Left lung (tissue), 10 donors: ENCODE results near the gene PHLPP1. TPM values are rescaled to one million over a fixed set of nuclear protein-coding genes. Genes with fewer than 3 reads are reported as not detected.

Experiments
- ATAC-seq: fragments of 200-7000 bp; cut with Tn5 transposase; one replicate; pipeline ENCODE4 v1.9.1; 2020; ENCODE audit warnings: moderate library complexity
- DNase-seq, 4 donors: peaks; one replicate each; pipeline ENCODE4 v3.0.0-alpha.2; 2013 to 2020
- H3K27ac ChIP-seq, 2 donors: fragments of 200-600 bp; sonication (generic) in 1 of 2; one replicate each; pipeline versions ENCODE4 v1.5.0 to v1.8.0; 2020 to 2021
- H3K27me3 ChIP-seq, 2 donors: fragments of 200-600 bp; sonication (generic) in 1 of 2; one replicate each; pipeline versions ENCODE4 v1.5.0 to v1.8.0; 2020 to 2021
- H3K36me3 ChIP-seq, 2 donors: fragments of 200-600 bp; sonication (generic) in 1 of 2; one replicate each; pipeline versions ENCODE4 v1.5.0 to v1.8.0; 2020 to 2021
- H3K4me1 ChIP-seq, 2 donors: fragments of 200-600 bp; one replicate each; pipeline ENCODE4 v1.8.0; 2021
- H3K4me3 ChIP-seq, 2 donors: fragments of 200-600 bp; sonication (generic) in 1 of 2; one replicate each; pipeline versions ENCODE4 v1.5.0 to v1.8.0; 2020 to 2021; ENCODE audit warnings: mild to moderate bottlenecking in 1 of 2
- H3K9me3 ChIP-seq, 2 donors: fragments of 200-600 bp; sonication (generic) in 1 of 2; one replicate each; pipeline versions ENCODE4 v1.5.0 to v1.8.0; 2020 to 2021
- intact Hi-C, 2 donors: fragments of 100-400 bp; cut with DNase I; formaldehyde crosslinking; loops; one replicate each; pipeline versions ENCODE4 v1.11.2 to v1.14.2; 2022
- polyA plus RNA-seq, 6 donors: library from polyadenylated mRNA; unstranded; fragments of 120-200 nt; gene quantifications; one replicate each; pipeline ENCODE4 v1.2.1, GENCODE V29; 2013; ENCODE audit not compliant: insufficient read length in 6 of 6
- total RNA-seq, 2 donors: library from RNA; stranded (reverse); fragmentation: NEBNext Ultra II Directional; extraction: Animal tissue kit (Norgen Biotek cat#: 25700); gene quantifications; one replicate each; pipeline ENCODE4 v1.2.1, GENCODE V29; 2021
- TF ChIP-seq, protein P1 (sequence below), 2 donors: fragments of 200-600 bp; sonication (generic) in 1 of 2; IDR thresholded peaks; one replicate each; pipeline versions ENCODE4 v1.5.0 to v1.8.0; 2021; ENCODE audit warnings: antibody characterized with exemption in 2 of 2
- donor health status: DM: no; HTN: yes; CAD: no.
- donor health status: DM: no; HTN: no; CAD: no.

PHLPP1 gene
- total and polyA plus RNA-seq, 8 donors, result 7.0 to 13.1 (median 11.0) TPM

GRCh38 chr18:62870643-62871042, 155.3 kb downstream of the PHLPP1 start:
- no peak overlapping the region for H3K4me3 ChIP-seq
- ATAC-seq, result no peak
- H3K36me3 ChIP-seq, result no peaks in the 10 kb centered on the region
- intact Hi-C loops, result no loop called here
- H3K27me3 ChIP-seq, result no peaks in the 10 kb centered on the region
- H3K9me3 ChIP-seq, result no peaks in the 10 kb centered on the region
- DNase-seq, result no peak
- TF ChIP-seq, protein P1, sequence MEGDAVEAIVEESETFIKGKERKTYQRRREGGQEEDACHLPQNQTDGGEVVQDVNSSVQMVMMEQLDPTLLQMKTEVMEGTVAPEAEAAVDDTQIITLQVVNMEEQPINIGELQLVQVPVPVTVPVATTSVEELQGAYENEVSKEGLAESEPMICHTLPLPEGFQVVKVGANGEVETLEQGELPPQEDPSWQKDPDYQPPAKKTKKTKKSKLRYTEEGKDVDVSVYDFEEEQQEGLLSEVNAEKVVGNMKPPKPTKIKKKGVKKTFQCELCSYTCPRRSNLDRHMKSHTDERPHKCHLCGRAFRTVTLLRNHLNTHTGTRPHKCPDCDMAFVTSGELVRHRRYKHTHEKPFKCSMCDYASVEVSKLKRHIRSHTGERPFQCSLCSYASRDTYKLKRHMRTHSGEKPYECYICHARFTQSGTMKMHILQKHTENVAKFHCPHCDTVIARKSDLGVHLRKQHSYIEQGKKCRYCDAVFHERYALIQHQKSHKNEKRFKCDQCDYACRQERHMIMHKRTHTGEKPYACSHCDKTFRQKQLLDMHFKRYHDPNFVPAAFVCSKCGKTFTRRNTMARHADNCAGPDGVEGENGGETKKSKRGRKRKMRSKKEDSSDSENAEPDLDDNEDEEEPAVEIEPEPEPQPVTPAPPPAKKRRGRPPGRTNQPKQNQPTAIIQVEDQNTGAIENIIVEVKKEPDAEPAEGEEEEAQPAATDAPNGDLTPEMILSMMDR (IDR thresholded peaks at IDR 0.05), result no peak
- no peak overlapping the region for H3K27ac ChIP-seq
- no peaks in the 10 kb centered on the region for H3K4me1 ChIP-seq

- no peaks in the 10 kb centered on the region for H3K4me1 ChIP-seq
- no peaks in the 10 kb centered on the region for H3K36me3 ChIP-seq
- H3K4me3 ChIP-seq, result no peak overlapping the region
- intact Hi-C loops, result no loop called here
- no peak for ATAC-seq
- no peak for DNase-seq
- TF ChIP-seq, protein P1 (IDR thresholded peaks at IDR 0.05), result no peak
- H3K27me3 ChIP-seq, result no peaks in the 10 kb centered on the region
- H3K27ac ChIP-seq, result no peak overlapping the region
- no peaks in the 10 kb centered on the region for H3K9me3 ChIP-seq
Observed at GRCh38 chr18:62875323-62875722, 160.0 kb downstream of the PHLPP1 start.

- intact Hi-C loops, result no loop called here
- TF ChIP-seq, protein P1 (IDR thresholded peaks at IDR 0.05), result no peak
Observed at GRCh38 chr18:62876111-62876510, 160.8 kb downstream of the PHLPP1 start.

GRCh38 chr18:62876828-62877227, 161.5 kb downstream of the PHLPP1 start:
- Histone ChIP-seq H3K4me1 (no peaks in the 10 kb centered on the region), H3K36me3 (no peaks in the 10 kb centered on the region), H3K27me3 (no peaks in the 10 kb centered on the region), H3K27ac (no peak overlapping the region), H3K9me3 (no peaks in the 10 kb centered on the region), H3K4me3 (no peak overlapping the region)
- intact Hi-C loops, result no loop called here
- DNase-seq, result no peak
- no peak for ATAC-seq
- TF ChIP-seq, protein P1 (IDR thresholded peaks at IDR 0.05), result no peak

More at GRCh38 chr18:62876111-62876510, 160.8 kb downstream of the PHLPP1 start:
- DNase-seq, result no peak
- H3K4me1 ChIP-seq, result no peaks in the 10 kb centered on the region
- no peak for ATAC-seq
- H3K36me3 ChIP-seq, result no peaks in the 10 kb centered on the region
- H3K4me3 ChIP-seq, result no peak overlapping the region
- H3K27me3 ChIP-seq, result no peaks in the 10 kb centered on the region
- H3K27ac ChIP-seq, result no peak overlapping the region
- H3K9me3 ChIP-seq, result no peaks in the 10 kb centered on the region

GRCh38 chr18:62877411-62878221, 162.3 kb downstream of the PHLPP1 start:
- DNase-seq, result peak in 2 of 4 donors; percentile 8 to 12
- no peaks in the 10 kb centered on the region for H3K27me3 ChIP-seq
- intact Hi-C loops, result no loop called here
- H3K27ac ChIP-seq, result no peak overlapping the region
- no peak for ATAC-seq
- no peaks in the 10 kb centered on the region for H3K4me1 ChIP-seq
- TF ChIP-seq, protein P1 (IDR thresholded peaks at IDR 0.05), result no peak
- H3K9me3 ChIP-seq, result no peaks in the 10 kb centered on the region
- no peak overlapping the region for H3K4me3 ChIP-seq
- no peaks in the 10 kb centered on the region for H3K36me3 ChIP-seq
